Effector CD8-positive, alpha-beta T cell (primary cell): ENCODE results near the gene DCLK3.

Experiments
- DNase-seq: peaks from one replicate; lab custom pipeline; 2025; lab: John Stamatoyannopoulos, UW

Gene DCLK3

GRCh38 chr3:36769926-36770325 is 5.6 kb upstream of the DCLK3 start:
- no peak for DNase-seq

DNA sequence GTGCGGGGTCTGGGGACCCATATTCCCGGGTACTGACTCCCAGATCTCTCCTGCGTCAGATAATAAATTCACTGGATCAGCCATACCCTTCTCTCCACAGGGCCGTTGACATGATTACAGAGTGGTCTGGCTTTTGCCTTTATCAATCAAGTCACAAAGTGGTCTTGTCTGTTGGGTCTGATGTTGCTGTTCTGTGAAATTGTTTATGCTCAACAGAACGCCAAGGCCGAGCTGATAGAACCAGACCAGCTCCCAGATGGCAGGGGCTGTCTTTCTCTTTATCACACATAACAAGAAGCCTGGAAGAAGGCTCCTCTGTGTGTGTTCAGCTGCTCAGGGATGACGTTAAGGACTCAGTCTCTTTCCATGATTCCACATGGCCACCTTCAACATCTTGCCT is 751 bp upstream of the DCLK3 start:
- no peak for DNase-seq

DNA sequence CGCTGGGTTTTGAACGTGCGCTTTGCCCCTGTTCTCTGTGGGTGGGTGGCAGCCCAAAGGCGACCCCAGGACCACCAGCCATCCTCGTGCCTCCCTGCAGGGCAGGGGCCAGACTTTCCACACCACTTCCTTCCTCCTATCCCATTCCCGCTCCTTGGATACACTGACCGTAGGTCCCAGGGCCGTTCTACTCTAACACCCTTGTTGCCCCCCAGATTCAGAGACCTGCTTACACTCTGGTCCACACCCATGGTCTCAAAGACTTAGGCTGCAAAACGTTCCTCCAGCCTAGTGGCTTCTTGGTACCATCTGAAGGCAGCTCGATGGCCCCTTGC is 318 bp upstream of the DCLK3 start:
- DNase-seq = no peak

GRCh38 chr3:36762918-36763849 is 1.2 kb downstream of the DCLK3 start:
- no peak for DNase-seq

GRCh38 chr3:36761779-36762178 is 2.6 kb downstream of the DCLK3 start:
- no peak for DNase-seq

DNA sequence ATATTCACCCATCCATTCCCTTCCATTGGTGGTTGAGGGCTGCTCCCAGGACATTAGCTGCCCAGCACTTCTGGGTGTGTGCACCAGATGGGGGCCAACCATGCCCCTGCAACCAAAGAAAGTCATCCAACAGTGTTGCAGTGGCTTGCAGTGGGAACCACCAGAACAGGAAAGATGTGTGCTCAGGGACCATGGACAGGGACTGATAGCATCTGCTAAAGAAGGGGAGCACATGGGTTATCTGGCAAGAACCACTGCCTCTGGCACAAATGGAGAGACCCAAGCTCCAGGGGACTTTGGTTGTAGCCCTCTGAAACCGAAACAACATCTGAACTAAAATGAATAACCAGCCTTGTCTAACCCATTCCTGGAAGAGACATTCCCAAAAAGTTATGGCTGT is 8.1 kb downstream of the DCLK3 start:
- no peak for DNase-seq

- no peak for DNase-seq
Observed at GRCh38 chr3:36751326-36751725, 13.0 kb downstream of the DCLK3 start.

GRCh38 chr3:36750737-36751136 is 13.6 kb downstream of the DCLK3 start:
- no peak for DNase-seq

DNA sequence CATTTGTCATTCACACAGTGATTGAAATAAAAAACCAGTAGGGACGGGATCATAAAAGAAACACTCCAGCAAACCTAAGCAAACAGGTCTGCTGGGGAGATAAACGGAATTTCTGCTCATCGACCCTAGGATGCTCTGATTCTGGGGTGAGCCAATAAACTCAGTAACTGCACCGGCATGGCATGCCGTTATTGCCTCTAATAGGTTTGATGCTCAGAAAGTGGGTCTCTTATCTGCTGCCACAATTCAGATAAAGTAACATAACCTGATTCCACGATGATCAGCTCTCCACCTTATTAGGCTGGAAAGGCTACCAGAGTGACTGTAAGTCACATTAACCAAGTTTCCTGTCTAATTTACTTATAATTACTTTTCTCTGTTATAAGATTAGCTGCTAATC is 19.6 kb downstream of the DCLK3 start:
- DNase-seq = no peak

GRCh38 chr3:36743826-36744225 is 20.5 kb downstream of the DCLK3 start:
- DNase-seq = no peak

GRCh38 chr3:36741285-36741684 is 23.1 kb downstream of the DCLK3 start:
- DNase-seq = no peak

- DNase-seq = no peak
Observed at GRCh38 chr3:36740787-36741186, 23.6 kb downstream of the DCLK3 start.

DNA sequence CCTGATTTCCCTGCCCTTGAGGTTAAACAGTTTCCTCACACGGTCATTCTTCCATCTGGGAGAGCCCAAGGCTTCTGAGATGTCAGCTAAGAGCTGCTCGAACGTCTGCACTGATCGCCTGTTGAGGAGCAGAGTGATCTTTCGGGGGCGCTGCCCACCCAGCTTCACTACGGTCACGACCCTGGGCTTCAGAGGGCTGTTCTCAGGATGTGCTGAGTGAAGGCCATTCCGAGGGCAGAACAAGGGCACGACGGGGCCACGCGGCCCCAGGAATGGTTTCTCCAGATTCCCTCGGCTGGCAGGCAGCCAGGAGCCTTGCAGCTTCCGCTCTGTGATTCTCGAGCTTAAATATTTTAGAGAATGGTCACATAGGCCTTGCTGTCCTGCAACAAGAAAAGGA is 25.7 kb downstream of the DCLK3 start:
- DNase-seq = no peak

DNA sequence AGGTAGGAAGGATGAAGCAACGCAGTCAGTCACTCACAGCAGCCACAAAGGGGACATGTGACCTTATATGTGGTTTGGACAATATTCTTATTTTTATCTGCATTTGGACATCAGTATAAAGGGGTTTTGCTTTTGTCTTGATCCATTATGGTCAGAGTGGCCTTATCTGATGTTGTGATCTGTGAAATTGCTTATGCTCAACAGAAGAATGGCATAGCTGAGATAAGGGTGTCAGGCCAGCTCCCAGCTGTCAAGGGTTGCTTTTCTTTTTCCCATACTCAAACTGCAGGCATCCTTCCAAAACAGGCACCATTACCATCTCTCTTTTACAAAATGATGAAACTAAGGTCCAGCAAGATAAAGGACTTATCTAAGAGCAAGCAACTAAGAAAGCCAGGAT is 28.1 kb downstream of the DCLK3 start:
- DNase-seq = no peak

DNA sequence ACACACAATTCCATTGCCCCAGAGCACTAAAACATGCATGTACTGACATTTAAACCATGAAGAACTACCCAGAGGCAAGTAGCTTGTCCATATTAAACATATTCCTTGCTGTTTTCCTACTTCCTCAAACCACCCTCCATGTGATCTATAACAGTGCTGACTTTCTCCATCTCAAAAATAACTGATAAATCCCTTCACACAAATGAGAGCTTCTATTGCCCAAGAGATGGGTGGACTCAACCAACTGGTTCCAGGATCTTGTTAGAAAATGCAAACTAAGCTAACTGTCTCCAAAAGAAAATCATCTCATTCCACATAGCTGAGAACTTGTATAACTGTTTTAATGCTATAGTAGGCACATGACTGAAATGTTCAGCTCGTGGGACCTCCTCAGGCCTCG is 29.6 kb downstream of the DCLK3 start:
- no peak for DNase-seq

- DNase-seq = no peak
Observed at GRCh38 chr3:36733723-36734122, 30.6 kb downstream of the DCLK3 start.

DNA sequence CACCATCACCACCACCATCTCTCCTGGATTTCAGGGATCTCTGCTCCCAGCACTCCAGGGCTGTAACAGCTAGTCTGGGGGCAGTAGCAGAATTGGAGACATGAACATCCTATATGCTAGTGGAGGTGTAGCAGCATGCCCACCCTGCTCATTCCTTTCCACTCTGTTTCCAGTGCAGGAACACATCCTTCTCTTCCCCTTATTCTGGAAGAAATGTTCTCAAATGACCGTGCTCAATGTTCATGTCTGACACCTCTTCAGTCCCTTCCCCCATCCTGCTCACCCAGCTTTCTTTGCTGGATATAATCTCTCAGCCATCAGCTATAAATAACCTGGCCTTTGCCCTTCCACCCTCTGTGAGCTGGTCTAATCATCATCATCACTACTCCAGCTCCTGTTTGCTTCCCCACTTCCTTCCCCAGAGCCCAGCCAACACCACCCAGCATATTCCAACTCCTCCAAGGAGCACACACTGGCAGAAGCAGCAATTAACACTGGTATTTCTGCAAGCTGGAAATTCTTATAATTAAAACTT is 31.1 kb downstream of the DCLK3 start:
- DNase-seq = no peak

DNA sequence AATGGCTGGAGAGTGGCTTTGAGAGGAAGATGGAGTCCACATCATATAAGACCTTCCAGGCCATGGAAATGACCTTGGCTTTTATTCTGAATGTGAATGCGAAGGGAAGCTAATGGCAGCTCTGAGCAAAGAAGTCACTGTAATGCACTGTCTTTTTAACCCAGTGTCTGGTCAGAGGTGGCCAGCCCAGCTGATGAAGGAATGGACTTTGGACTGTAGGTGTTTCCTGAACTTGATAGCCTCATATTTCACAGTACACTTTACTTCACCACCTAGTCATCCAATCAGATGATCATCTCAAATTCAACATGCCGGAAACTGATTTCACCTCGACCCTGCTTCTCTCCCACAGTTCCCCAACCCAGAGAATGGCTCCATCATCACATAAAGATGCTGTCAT is 33.4 kb downstream of the DCLK3 start:
- no peak for DNase-seq

- DNase-seq = no peak
Observed at GRCh38 chr3:36729204-36730056, 34.9 kb downstream of the DCLK3 start.

- DNase-seq = no peak
Observed at GRCh38 chr3:36714343-36715086, 49.8 kb downstream of the DCLK3 start.

DNA sequence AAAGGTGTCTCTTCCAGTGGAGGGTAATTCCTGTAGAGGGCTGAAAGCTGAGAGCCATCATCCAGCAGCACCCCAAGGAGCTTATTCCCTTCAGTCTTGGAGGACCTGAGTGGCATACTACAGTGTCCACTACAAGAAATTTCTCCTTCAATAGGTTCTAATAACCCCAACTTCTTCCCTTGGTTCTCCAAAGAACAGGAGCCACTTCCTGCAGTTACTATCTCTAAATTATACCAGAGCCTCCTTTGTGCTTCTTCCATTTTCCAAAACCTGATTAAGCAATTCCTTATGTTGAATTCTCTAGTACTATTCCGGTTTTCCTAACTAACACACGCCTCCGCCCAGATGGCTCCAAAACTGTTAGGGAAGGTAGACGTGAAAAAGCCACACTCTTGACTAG is 50.4 kb downstream of the DCLK3 start:
- DNase-seq = no peak

- DNase-seq = no peak
Observed at GRCh38 chr3:36710606-36711005, 53.7 kb downstream of the DCLK3 start.
